Measurements from ENCODE around the gene HERPUD2.
"Not testable (repeated sequence)": the region's sequence is repeated elsewhere in the genome, so short reads cannot be mapped to it uniquely, and the experiment has no call there.

The HERPUD2 gene

DNA sequence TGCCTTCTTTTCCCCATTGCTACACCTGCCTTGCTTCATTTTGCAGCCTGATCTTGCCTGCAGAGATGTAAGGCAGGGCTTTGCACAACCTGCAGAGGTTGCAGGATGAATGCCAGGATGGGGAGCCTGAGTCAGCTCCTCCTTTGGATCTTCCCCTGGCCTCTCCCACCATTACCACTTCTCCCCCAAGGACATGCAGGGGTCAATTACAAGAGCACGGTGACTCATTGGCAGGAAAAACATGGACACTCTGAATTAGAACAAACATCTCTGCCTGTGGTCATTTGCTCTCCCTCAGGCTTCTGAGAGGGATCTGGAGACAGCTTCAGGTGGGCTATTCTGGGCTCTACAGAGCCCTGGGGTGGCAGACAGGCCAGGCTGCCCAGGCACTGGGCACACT, 89.2 kb downstream of the HERPUD2 start:
- no peak for DNase-seq (ENCODE audit: low spot score)

DNA sequence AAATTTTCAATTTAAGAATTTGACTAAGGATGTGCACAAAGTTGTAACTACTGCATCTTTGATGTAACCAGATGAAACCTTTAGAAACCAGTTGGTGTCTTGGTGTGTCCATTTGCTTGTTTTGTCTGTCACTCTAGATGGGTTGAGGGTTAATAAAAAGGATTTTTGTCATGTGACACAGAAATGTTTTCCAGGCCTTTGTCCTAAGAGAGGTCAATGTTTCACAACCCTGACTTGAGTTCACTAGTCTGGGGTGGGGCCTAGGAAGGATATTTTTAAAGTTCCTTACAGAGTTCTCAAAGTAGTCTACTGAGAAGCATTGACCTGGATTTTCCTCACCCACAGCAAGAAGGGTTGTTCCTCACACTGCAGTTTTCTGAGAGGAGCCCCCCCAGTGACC, 90.3 kb downstream of the HERPUD2 start:
- no peak for DNase-seq (ENCODE audit: low spot score)

DNA sequence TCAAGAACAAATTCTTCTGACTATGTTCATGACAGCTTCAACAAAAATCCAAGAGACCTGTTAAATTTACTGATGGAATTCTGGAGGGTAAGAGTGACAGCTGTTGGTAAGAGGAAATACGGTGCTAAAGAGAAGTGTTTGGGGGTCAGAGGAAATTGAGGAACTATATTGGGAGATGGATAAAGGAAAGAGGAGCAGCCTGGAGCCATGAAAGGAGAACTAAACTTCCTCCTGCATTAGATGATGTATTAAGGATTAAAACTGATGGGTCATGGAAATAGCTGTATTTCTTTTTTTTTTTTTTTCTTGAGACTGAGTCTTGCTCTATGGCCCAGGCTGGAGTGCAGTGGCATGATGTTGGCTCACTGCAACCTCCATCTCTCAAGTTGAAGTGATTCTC, 95.3 kb downstream of the HERPUD2 start:
- DNase-seq (ENCODE audit: low spot score), result no peak

DNA sequence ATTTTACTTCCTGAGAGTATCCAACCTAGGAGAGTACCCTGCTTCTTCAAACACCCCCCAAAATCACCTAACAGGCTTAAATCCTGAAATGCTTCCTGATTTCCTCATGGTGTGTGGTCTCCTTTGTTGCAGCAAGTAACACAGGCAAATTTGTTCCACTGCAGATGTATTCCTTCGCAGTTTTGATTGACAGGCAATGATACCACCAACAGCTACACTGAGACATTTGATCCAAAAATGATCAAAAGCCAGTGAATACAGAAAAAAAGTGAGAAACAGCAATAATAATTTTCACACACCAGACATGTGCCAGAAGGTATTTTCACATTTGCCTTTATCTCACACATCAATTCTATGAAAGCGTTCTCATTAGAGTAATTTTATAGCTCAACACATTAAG, 95.9 kb downstream of the HERPUD2 start:
- no peak for DNase-seq (ENCODE audit: low spot score)

DNA sequence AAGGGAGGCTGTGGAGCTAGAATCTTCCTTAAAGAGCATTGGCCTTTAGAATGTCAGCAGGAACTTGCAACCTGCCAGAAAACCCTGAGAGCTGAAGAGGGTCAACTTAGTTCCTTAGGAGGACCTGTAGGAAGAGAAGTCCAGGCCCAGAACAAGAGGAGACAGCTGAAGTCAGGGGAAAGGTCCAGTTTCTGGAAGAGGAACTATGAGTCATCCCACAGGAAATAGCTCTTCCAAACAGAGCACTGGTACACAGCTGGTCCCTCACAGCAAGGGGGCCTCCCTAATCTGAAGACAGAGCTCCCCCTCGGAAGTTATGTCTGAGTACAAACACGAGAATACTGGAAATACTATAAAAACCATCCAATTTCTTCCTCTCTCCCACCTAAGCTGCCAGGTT, 98.9 kb downstream of the HERPUD2 start:
- no peak for DNase-seq (ENCODE audit: low spot score)

DNA sequence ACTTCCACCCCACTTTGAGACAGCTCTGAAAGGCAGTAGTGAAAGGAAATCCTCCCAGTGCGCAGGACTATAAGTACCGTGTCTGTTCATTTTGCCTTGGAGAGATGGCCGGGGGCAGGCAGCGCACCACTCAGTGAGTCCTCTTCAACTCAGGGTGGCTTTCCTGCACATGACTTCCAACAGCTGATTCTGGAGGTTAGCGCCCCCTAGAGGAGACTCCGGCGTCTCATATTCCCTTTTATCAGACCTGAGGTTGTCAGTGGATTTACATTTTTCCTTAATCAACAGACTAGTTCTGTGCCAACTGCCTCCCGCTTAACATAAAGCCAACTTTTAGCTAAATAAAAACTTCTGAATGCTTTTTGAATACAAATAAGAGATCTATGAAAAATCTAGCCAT, 101.0 kb downstream of the HERPUD2 start:
- peak; percentile 40 for DNase-seq (ENCODE audit: low spot score)

DNA sequence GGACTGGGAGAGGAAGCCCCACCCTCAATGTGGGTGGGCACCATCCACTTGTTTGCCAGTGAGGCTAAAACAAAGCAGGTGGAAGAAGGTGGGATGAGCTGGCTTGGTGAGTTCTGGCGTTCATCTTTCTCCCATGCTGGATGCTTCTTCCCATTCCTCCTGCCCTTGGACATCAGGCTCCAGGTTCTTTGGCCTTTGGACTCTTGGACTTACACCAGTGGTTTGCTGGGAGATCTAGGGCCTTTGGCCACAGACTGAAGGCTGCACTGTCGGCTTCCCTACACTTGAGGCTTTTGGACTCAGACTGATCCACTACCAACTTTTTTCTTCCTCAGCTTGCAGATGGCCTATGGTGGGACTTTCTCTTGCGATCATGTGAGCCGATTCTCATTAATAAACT, 106.3 kb downstream of the HERPUD2 start:
- DNase-seq (ENCODE audit: low spot score), result no peak

- no peak for DNase-seq (ENCODE audit: low spot score)
These were observed 109.9 kb downstream of the HERPUD2 start for GRCh38 chr7:35584990-35585389.

- not testable (repeated sequence) for DNase-seq (ENCODE audit: low spot score)
These were observed 110.4 kb downstream of the HERPUD2 start for GRCh38 chr7:35584533-35584932.
